Chondrocyte (in vitro differentiated cells): ENCODE results near the gene ACVRL1. TPM values are rescaled to one million over a fixed set of nuclear protein-coding genes. Genes with fewer than 3 reads are reported as not detected.
"Not testable (repeated sequence)": the region's sequence is repeated elsewhere in the genome, so short reads cannot be mapped to it uniquely, and the experiment has no call there.

Experiments used
- DNase-seq: peaks from one replicate; pipeline ENCODE4 v3.0.0; 2021; ENCODE audit warnings: mixed read lengths, low spot score
- H3K27ac Mint-ChIP-seq: one replicate; pipeline ENCODE4 v1.8.0; 2021; ENCODE audit warnings: mild to moderate bottlenecking, moderate library complexity, mixed read lengths; ENCODE audit not compliant: unreplicated experiment
- H3K27me3 Mint-ChIP-seq: 2 replicates; pipeline ENCODE4 v1.8.0; 2021; ENCODE audit warnings: low read depth, mixed read lengths
- H3K36me3 Mint-ChIP-seq: 2 replicates; pipeline ENCODE4 v1.8.0; 2021; ENCODE audit warnings: low read depth, mixed read lengths
- H3K4me1 Mint-ChIP-seq: 2 replicates; pipeline ENCODE4 v1.8.0; 2021; ENCODE audit warnings: low read depth, mild to moderate bottlenecking, mixed read lengths
- H3K4me3 Mint-ChIP-seq: one replicate; pipeline ENCODE4 v1.8.0; 2021; ENCODE audit warnings: mild to moderate bottlenecking, moderate library complexity, mixed read lengths; ENCODE audit not compliant: unreplicated experiment
- H3K9me3 Mint-ChIP-seq: 2 replicates; pipeline ENCODE4 v1.8.0; 2021; ENCODE audit warnings: low read depth, mixed read lengths
- total RNA-seq: library from RNA; stranded (reverse); gene quantifications from 3 replicates; pipeline ENCODE4 v1.2.1, GENCODE V29; 2021
- TF ChIP-seq, protein P1 (sequence below): fragments of 200-600 bp; sonication (generic); IDR thresholded peaks from 2 replicates; pipeline ENCODE4 v1.5.0; 2021; ENCODE audit warnings: antibody characterized with exemption, mild to moderate bottlenecking, moderate library complexity

The ACVRL1 gene
- total RNA-seq, 1 donor from 2014 or later: 0.60 TPM

- peaks cover 4% of the 10 kb centered on the region for H3K27me3 Mint-ChIP-seq
- no peak overlapping the region for H3K27ac Mint-ChIP-seq
- H3K36me3 Mint-ChIP-seq: no peaks in the 10 kb centered on the region
- DNase-seq: no peak
- no peak overlapping the region for H3K4me3 Mint-ChIP-seq
- no peaks in the 10 kb centered on the region for H3K9me3 Mint-ChIP-seq
- TF ChIP-seq, protein P1, sequence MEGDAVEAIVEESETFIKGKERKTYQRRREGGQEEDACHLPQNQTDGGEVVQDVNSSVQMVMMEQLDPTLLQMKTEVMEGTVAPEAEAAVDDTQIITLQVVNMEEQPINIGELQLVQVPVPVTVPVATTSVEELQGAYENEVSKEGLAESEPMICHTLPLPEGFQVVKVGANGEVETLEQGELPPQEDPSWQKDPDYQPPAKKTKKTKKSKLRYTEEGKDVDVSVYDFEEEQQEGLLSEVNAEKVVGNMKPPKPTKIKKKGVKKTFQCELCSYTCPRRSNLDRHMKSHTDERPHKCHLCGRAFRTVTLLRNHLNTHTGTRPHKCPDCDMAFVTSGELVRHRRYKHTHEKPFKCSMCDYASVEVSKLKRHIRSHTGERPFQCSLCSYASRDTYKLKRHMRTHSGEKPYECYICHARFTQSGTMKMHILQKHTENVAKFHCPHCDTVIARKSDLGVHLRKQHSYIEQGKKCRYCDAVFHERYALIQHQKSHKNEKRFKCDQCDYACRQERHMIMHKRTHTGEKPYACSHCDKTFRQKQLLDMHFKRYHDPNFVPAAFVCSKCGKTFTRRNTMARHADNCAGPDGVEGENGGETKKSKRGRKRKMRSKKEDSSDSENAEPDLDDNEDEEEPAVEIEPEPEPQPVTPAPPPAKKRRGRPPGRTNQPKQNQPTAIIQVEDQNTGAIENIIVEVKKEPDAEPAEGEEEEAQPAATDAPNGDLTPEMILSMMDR: no peak
- no peaks in the 10 kb centered on the region for H3K4me1 Mint-ChIP-seq
These were observed 32.8 kb upstream of the ACVRL1 start for GRCh38 chr12:51874486-51874885.

GRCh38 chr12:51879102-51879501 lies 28.2 kb upstream of the ACVRL1 start:
- Mint-ChIP-seq H3K9me3 (peaks cover 3% of the 10 kb centered on the region), H3K27me3 (no peaks in the 10 kb centered on the region), H3K4me3 (no peak overlapping the region), H3K4me1 (no peaks in the 10 kb centered on the region), H3K36me3 (no peaks in the 10 kb centered on the region), H3K27ac (no peak overlapping the region)
- TF ChIP-seq, protein P1: no peak
- no peak for DNase-seq

GRCh38 chr12:51883295-51883694 lies 24.0 kb upstream of the ACVRL1 start:
- TF ChIP-seq, protein P1: no peak
- peaks cover 3% of the 10 kb centered on the region for H3K9me3 Mint-ChIP-seq
- peaks cover 10% of the 10 kb centered on the region for H3K4me1 Mint-ChIP-seq
- DNase-seq: no peak
- peaks cover 1% of the 10 kb centered on the region for H3K36me3 Mint-ChIP-seq
- H3K4me3 Mint-ChIP-seq: no peak overlapping the region
- H3K27ac Mint-ChIP-seq: no peak overlapping the region
- H3K27me3 Mint-ChIP-seq: no peaks in the 10 kb centered on the region

DNA sequence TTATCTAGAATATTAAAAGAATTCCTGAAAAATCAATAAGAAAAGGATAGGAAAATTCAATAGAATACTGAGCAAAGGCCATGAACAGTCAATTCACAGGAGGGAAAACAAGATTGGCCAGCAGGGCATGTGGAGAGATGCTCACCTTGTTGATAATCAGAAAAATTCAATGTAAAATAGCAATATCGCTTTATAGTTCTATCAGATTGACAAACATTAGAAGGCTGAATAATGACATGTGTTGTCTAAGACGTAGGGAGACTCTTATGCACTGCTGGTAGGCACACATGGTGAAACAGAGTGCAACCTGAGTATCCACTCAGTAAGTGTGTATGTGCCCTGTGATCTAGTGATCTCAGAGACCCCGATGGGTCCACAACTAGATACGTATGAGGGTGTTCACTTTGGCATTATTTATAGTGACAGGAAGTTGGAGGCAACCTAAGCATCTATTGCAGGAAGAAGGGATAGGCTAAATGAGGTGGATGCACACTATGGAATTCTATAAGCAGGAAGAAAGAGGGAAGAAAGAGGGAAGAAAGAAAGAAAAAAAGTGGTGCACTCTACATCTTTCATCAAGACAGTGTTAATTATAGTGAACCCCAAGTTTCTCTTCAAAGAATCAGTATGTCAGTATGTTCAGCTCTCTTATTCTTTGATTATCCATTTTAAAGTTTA lies 23.2 kb upstream of the ACVRL1 start:
- no peak overlapping the region for H3K4me3 Mint-ChIP-seq
- no peaks in the 10 kb centered on the region for H3K27me3 Mint-ChIP-seq
- TF ChIP-seq, protein P1: no peak
- H3K36me3 Mint-ChIP-seq: peaks cover 1% of the 10 kb centered on the region
- DNase-seq: no peak
- peaks cover 10% of the 10 kb centered on the region for H3K4me1 Mint-ChIP-seq
- H3K9me3 Mint-ChIP-seq: peaks cover 3% of the 10 kb centered on the region
- H3K27ac Mint-ChIP-seq: no peak overlapping the region

DNA sequence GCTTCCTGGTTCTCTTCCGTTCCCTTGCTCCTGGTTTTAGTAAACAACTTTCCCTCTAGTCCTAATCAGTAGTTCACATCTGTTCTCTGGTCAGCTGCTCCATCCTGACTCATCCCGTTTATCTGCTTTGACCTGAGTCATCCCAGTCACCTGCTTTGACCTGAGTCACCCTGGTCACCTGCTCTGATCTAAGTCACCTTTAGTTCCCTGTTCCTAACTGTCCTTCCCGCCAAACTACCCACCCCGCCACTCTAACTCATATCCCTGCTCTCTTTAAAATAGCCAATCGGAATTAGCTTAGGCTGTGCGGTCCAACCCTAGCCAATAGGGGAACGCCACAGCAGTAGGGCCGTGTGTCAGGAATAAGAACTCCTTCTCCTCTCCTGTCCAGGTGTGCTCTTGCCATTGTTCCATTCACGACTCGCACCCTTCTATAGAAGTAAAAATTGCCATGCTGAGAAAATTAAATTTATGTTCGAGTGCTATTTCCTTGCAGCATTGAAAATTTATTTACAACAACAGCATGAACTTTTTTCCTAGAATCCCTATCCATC lies 22.6 kb upstream of the ACVRL1 start:
- H3K4me1 Mint-ChIP-seq: peaks cover 10% of the 10 kb centered on the region
- H3K27ac Mint-ChIP-seq: no peak overlapping the region
- peak; percentile 11 for DNase-seq
- H3K27me3 Mint-ChIP-seq: no peaks in the 10 kb centered on the region
- H3K4me3 Mint-ChIP-seq: no peak overlapping the region
- H3K9me3 Mint-ChIP-seq: peaks cover 3% of the 10 kb centered on the region
- TF ChIP-seq, protein P1: no peak
- H3K36me3 Mint-ChIP-seq: peaks cover 1% of the 10 kb centered on the region

DNA sequence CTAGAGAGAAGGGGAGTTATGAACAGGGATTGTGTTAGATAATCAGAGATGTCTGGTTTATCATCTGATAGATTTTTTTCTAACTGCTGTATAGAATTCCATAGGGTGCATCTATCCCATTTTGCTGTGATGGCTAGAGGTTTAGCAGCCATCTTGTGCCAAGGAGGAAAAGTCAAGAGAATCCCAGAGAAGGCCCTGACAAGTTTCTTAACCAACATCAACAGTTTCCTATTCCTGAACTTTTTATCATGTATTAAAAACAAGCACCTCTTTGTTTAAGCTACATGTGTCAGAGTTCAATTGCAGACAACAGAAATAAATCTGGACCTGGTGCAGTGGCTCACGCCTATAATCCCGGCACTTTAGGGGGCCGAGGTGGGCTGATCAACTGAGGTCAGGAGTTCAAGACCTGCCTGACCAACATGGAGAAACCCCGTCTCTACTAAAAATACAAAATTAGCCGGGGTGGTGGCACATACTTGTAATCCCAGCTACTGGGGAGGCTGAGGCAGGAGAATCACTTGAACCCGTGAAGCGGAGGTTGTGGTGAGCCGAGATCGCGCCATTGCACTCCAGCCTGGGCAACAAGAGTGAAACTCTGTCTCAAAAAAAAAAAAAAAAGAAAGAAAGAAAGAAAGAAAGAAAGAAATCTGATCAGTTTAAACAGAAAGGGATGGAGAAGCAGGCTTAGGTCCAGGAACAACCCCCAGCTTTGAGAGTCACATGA lies 21.8 kb upstream of the ACVRL1 start:
- H3K27ac Mint-ChIP-seq: peak overlapping the region; percentile 75
- not testable (repeated sequence) for H3K36me3 Mint-ChIP-seq, H3K9me3 Mint-ChIP-seq

More for the DNA sequence above, 21.8 kb upstream of the ACVRL1 start:
- peak; percentile 20 for DNase-seq
- H3K4me3 Mint-ChIP-seq: peak overlapping the region; percentile 6
- H3K27me3 Mint-ChIP-seq, H3K4me1 Mint-ChIP-seq: not testable (repeated sequence)
